Ovary (tissue), 9 donors: ENCODE measurements around the gene DMAC2. TPM values are rescaled to one million over a fixed set of nuclear protein-coding genes. Genes with fewer than 3 reads are reported as not detected.
"Not testable (repeated sequence)": the region's sequence is repeated elsewhere in the genome, so short reads cannot be mapped to it uniquely, and the experiment has no call there.

Experiments used
- DNase-seq, 5 donors: peaks; one replicate each; pipeline ENCODE4 v3.0.0-alpha.2; 2019 to 2020
- H3K27ac ChIP-seq, 2 donors: fragments of 200-600 bp; one replicate each; pipeline versions ENCODE4 v1.5.1 to v1.8.0; 2019 to 2022
- H3K27me3 ChIP-seq: fragments of 200-600 bp; one replicate; pipeline ENCODE4 v1.8.0; 2022
- H3K36me3 ChIP-seq: fragments of 200-600 bp; sonication (generic); one replicate; pipeline ENCODE4 v1.5.1; 2019
- H3K4me1 ChIP-seq: one replicate; pipeline ENCODE4 v1.8.1; 2013; ENCODE audit warnings: mild to moderate bottlenecking, moderate library complexity; ENCODE audit not compliant: insufficient read depth
- H3K4me3 ChIP-seq: fragments of 200-600 bp; sonication (generic); one replicate; pipeline ENCODE4 v1.5.1; 2017
- H3K9me3 ChIP-seq, 2 donors: fragments of 200-600 bp in 1 of 2; sonication (generic) in 1 of 2; one replicate each; pipeline versions ENCODE4 v1.5.1 to v1.8.1; 2013 to 2019; ENCODE audit warnings: mild to moderate bottlenecking in 1 of 2, moderate library complexity in 1 of 2
- CTCF ChIP-seq, 3 donors: fragments of 450-650 bp in 2 of 3; fragments of 200-600 bp in 1 of 3; IDR thresholded peaks; one replicate each; pipeline versions ENCODE4 v1.5.1 to v1.8.0; 2016 to 2022; ENCODE audit warnings: antibody characterized with exemption in 3 of 3, mild to moderate bottlenecking in 1 of 3
- EP300 ChIP-seq: sonication (generic); formaldehyde crosslinking; IDR thresholded peaks from one replicate; pipeline ENCODE4 v1.6.1; 2017; ENCODE audit warnings: antibody characterized with exemption
- POLR2A ChIP-seq: fragments of 450-650 bp; IDR thresholded peaks from one replicate; pipeline ENCODE4 v1.6.1; 2017; ENCODE audit warnings: antibody characterized with exemption, mild to moderate bottlenecking, moderate library complexity
- WGBS, 3 donors: extraction: QIAGEN DNeasy Blood & Tissue Kit in 1 of 3; methylation state at CpG; one replicate each; pipeline versions ENCODE4 v1.1.5 to v1.1.7; 2013 to 2017; 5-methylcytosine and 5-hydroxymethylcytosine counted together
- intact Hi-C, 4 donors: fragments of 100-400 bp; cut with DNase I; formaldehyde crosslinking; loops; one replicate each; pipeline versions ENCODE4 v1.11.0 to v1.15.1; 2022 to 2023
- polyA plus RNA-seq, 2 donors: library from polyadenylated mRNA; stranded (reverse); fragments of 200-250 nt in 1 of 2; fragments of 350-450 nt in 1 of 2; fragmentation: Illumina TruSeq in 1 of 2; extraction: RNeasy Lipid Tissue Mini Kit (QIAGEN cat#74804) in 1 of 2; gene quantifications; one replicate each; pipeline ENCODE4 v1.2.3, GENCODE V29; 2013 to 2014
- total RNA-seq, 7 donors: library from RNA; depleted of rRNA in 2 of 7; stranded (reverse); fragments of >200 nt in 2 of 7; fragmentation: NEBNext Ultra II Directional in 3 of 7; extraction: Animal tissue kit (Norgen Biotek cat#: 25700) in 3 of 7; gene quantifications; one replicate each; pipeline versions ENCODE4 v1.1.0 to v1.2.4, GENCODE V29; 2016 to 2023
- donor health status: DM: no; HTN: no; CAD: no; lungs with moderate emphysema.
- donor health status: DM: no; HTN: no; CAD: no.
- donor health status: Bipolar disorder and iron deficiency.
- donor health status: DM: yes; HTN: yes; CAD: no.
- donor health status: DM: no; HTN: no; CAD: no.
- donor health status: DM: yes; HTN: yes; CAD: no.

DMAC2 gene
- total and polyA plus RNA-seq, 9 donors: 23.1 to 35.9 (median 31.1) TPM

GRCh38 chr19:41436674-41436951, 3.1 kb downstream of the DMAC2 start:
- Histone ChIP-seq H3K27me3 (no peaks in the 10 kb centered on the region), H3K4me1 (no peaks in the 10 kb centered on the region), H3K27ac (no peak overlapping the region), H3K36me3 (no peaks in the 10 kb centered on the region), H3K9me3 (no peaks in the 10 kb centered on the region), H3K4me3 (no peak overlapping the region)
- TF ChIP-seq POLR2A (no peak), EP300 (no peak), CTCF (IDR thresholded peaks at IDR 0.05) (no peak)
- no peak for DNase-seq
- intact Hi-C loops: loop anchor here in 1 of 4 donors (10.0 kb wide), 1 partner anchor 112 kb away; no protein-coding TSS in a partner anchor

GRCh38 chr19:41435936-41436673, 3.6 kb downstream of the DMAC2 start:
- Histone ChIP-seq H3K9me3 (no peaks in the 10 kb centered on the region), H3K4me3 (no peak overlapping the region), H3K4me1 (no peaks in the 10 kb centered on the region), H3K27ac (no peak overlapping the region), H3K27me3 (no peaks in the 10 kb centered on the region), H3K36me3 (no peaks in the 10 kb centered on the region)
- 94 to 96% (median 96%) methylated on average over 19 of the region's 19 CpGs for WGBS, 3 donors
- intact Hi-C loops: loop anchor here in 1 of 4 donors (10.0 kb wide), 1 partner anchor 111 kb away; no protein-coding TSS in a partner anchor
- no peak for TF ChIP-seq POLR2A
- no peak for TF ChIP-seq EP300
- no peak for TF ChIP-seq CTCF (IDR thresholded peaks at IDR 0.05)
- DNase-seq: peak in 1 of 5 donors; percentile 17

GRCh38 chr19:41435376-41435775, 4.3 kb downstream of the DMAC2 start:
- H3K36me3 ChIP-seq, DNase-seq: not testable (repeated sequence)
- intact Hi-C loops: loop anchor here in 1 of 4 donors (10.0 kb wide), 1 partner anchor 111 kb away; no protein-coding TSS in a partner anchor

GRCh38 chr19:41434450-41434849, 5.3 kb downstream of the DMAC2 start:
- Histone ChIP-seq H3K4me3 (no peak overlapping the region), H3K27ac (no peak overlapping the region), H3K27me3 (no peaks in the 10 kb centered on the region), H3K36me3 (no peaks in the 10 kb centered on the region), H3K9me3 (no peaks in the 10 kb centered on the region), H3K4me1 (no peaks in the 10 kb centered on the region)
- WGBS, 3 donors: 76 to 85% (median 83%) methylated on average over 5 of the region's 5 CpGs
- no peak for TF ChIP-seq POLR2A
- TF ChIP-seq EP300: no peak
- no peak for TF ChIP-seq CTCF (IDR thresholded peaks at IDR 0.05)
- intact Hi-C loops: loop anchor here in 1 of 4 donors (10.0 kb wide), 1 partner anchor 110 kb away; no protein-coding TSS in a partner anchor
- DNase-seq: no peak

More at GRCh38 chr19:41435376-41435775, 4.3 kb downstream of the DMAC2 start:
- 94 to 95% (median 95%) methylated on average over 11 of the region's 11 CpGs for WGBS, 3 donors
- not testable (repeated sequence) for H3K4me3 ChIP-seq, H3K4me1 ChIP-seq, H3K27ac ChIP-seq, H3K9me3 ChIP-seq, H3K27me3 ChIP-seq

GRCh38 chr19:41433171-41433570, 6.5 kb downstream of the DMAC2 start:
- Histone ChIP-seq H3K36me3 (no peaks in the 10 kb centered on the region), H3K27me3 (no peaks in the 10 kb centered on the region), H3K4me1 (no peaks in the 10 kb centered on the region), H3K4me3 (no peak overlapping the region), H3K9me3 (no peaks in the 10 kb centered on the region), H3K27ac (no peak overlapping the region)
- intact Hi-C loops: loop anchor here in 1 of 4 donors (10.0 kb wide), 1 partner anchor 108 kb away; no protein-coding TSS in a partner anchor
- WGBS, 3 donors: 82 to 91% (median 85%) methylated on average over 18 of the region's 18 CpGs
- no peak for DNase-seq
- TF ChIP-seq POLR2A: no peak
- no peak for TF ChIP-seq EP300
- no peak for TF ChIP-seq CTCF (IDR thresholded peaks at IDR 0.05)
